HG02981 (cell line): Measurements from ENCODE around the gene GALNT15.

Experiments
- ATAC-seq: cut with Tn5 transposase; IDR thresholded peaks from one replicate; pipeline ENCODE4 v1.9.1; 2021; ENCODE audit warnings: mild to moderate bottlenecking, moderate library complexity; ENCODE audit not compliant: unreplicated experiment

The GALNT15 gene

GRCh38 chr3:16222547-16222946, 48.1 kb downstream of the GALNT15 start:
- no peak for ATAC-seq

- no peak for ATAC-seq
These were observed 49.8 kb downstream of the GALNT15 start for GRCh38 chr3:16224325-16224724.

- ATAC-seq: no peak
These were observed 53.1 kb downstream of the GALNT15 start for GRCh38 chr3:16227566-16227965.

- no peak for ATAC-seq
These were observed 55.2 kb downstream of the GALNT15 start for GRCh38 chr3:16229681-16230080.

GRCh38 chr3:16231983-16232382, 57.5 kb downstream of the GALNT15 start:
- ATAC-seq: no peak

GRCh38 chr3:16233806-16234205, 59.3 kb downstream of the GALNT15 start:
- no peak for ATAC-seq

GRCh38 chr3:16234281-16234680, 59.8 kb downstream of the GALNT15 start:
- no peak for ATAC-seq

- no peak for ATAC-seq
These were observed 61.7 kb downstream of the GALNT15 start for GRCh38 chr3:16236030-16236639.

- no peak for ATAC-seq
These were observed 62.4 kb downstream of the GALNT15 start for GRCh38 chr3:16236856-16237393.

- no peak for ATAC-seq
These were observed 64.7 kb downstream of the GALNT15 start for GRCh38 chr3:16239086-16239770.

GRCh38 chr3:16239780-16240179, 65.3 kb downstream of the GALNT15 start:
- no peak for ATAC-seq

- no peak for ATAC-seq
These were observed 65.9 kb downstream of the GALNT15 start for GRCh38 chr3:16240229-16241023.

- ATAC-seq: no peak
These were observed 66.7 kb downstream of the GALNT15 start for GRCh38 chr3:16241225-16241624.

GRCh38 chr3:16242177-16242576, 67.7 kb downstream of the GALNT15 start:
- no peak for ATAC-seq

GRCh38 chr3:16243706-16244490, 69.4 kb downstream of the GALNT15 start:
- ATAC-seq: no peak

- ATAC-seq: no peak
These were observed 71.1 kb downstream of the GALNT15 start for GRCh38 chr3:16245609-16246008.

- ATAC-seq: peak; percentile 66
These were observed 73.0 kb downstream of the GALNT15 start for GRCh38 chr3:16247282-16248061.

- ATAC-seq: no peak
These were observed 74.1 kb downstream of the GALNT15 start for GRCh38 chr3:16248556-16248955.

- ATAC-seq: no peak
These were observed 74.9 kb downstream of the GALNT15 start for GRCh38 chr3:16249336-16249735.

GRCh38 chr3:16249886-16250285, 75.4 kb downstream of the GALNT15 start:
- no peak for ATAC-seq
